Breast epithelium (tissue), 3 donors: Measurements from ENCODE around the gene IL18BP.

ENCODE experiments used
- POLR2AphosphoS5 ChIP-seq, 3 donors: sonication (generic); formaldehyde crosslinking; IDR thresholded peaks; one replicate each; pipeline ENCODE4 v1.6.1; 2017; ENCODE audit warnings: antibody characterized with exemption in 3 of 3
- TF ChIP-seq, protein P1 (sequence below), 3 donors: fragments of 450-650 bp; IDR thresholded peaks; one replicate each; pipeline ENCODE4 v1.5.1; 2016 to 2017; ENCODE audit warnings: antibody characterized with exemption in 3 of 3, mild to moderate bottlenecking in 3 of 3, moderate library complexity in 3 of 3

DNA sequence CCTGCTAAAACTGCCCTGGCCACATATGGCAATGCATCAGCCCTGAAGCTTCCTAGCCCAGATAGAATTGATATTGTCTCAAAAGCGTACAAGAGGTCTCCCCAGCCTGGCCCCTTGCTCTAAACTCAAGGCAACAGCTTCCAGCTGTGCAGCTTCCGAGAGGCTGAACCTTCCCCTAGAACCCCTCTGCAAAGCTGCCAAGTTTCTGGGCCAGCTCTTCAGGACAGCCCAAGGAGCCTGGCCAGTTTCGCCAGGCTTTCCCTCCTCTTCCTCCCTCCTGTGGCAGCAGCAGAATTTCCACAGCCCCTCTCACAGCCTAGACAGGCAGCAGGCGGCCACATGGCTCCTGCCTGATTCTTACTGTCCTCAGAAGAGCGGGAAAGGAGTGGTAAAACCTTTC is 47.1 kb downstream of the IL18BP start:
- TF ChIP-seq, protein P1, sequence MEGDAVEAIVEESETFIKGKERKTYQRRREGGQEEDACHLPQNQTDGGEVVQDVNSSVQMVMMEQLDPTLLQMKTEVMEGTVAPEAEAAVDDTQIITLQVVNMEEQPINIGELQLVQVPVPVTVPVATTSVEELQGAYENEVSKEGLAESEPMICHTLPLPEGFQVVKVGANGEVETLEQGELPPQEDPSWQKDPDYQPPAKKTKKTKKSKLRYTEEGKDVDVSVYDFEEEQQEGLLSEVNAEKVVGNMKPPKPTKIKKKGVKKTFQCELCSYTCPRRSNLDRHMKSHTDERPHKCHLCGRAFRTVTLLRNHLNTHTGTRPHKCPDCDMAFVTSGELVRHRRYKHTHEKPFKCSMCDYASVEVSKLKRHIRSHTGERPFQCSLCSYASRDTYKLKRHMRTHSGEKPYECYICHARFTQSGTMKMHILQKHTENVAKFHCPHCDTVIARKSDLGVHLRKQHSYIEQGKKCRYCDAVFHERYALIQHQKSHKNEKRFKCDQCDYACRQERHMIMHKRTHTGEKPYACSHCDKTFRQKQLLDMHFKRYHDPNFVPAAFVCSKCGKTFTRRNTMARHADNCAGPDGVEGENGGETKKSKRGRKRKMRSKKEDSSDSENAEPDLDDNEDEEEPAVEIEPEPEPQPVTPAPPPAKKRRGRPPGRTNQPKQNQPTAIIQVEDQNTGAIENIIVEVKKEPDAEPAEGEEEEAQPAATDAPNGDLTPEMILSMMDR (IDR thresholded peaks at IDR 0.05), result no peak
- no peak for TF ChIP-seq POLR2AphosphoS5 (IDR thresholded peaks at IDR 0.05)
